ENCODE results near the gene CACNG6. TPM values are rescaled to one million over a fixed set of nuclear protein-coding genes. Genes with fewer than 3 reads are reported as not detected.

The CACNG6 gene
- total RNA-seq, 6 donors from 2014 or later = 1.5 to 11.5 (median 5.6) TPM; not detected in 2

GRCh38 chr19:54041969-54042606, 50.7 kb downstream of the CACNG6 start:
- TF ChIP-seq CTCF (IDR thresholded peaks at IDR 0.05) (no peak), EP300 (IDR thresholded peaks at IDR 0.05) (no peak), POLR2A (IDR thresholded peaks at IDR 0.05) (no peak), POLR2AphosphoS5 (IDR thresholded peaks at IDR 0.05) (no peak)
- Histone ChIP-seq H3K27ac (no peak overlapping the region), H3K27me3 (no peaks in the 10 kb centered on the region), H3K9me3 (no peaks in the 10 kb centered on the region), H3K4me1 (peaks cover 0 to under 1% (median 0%) of the 10 kb centered on the region in 4 donors), H3K36me3 (no peaks in the 10 kb centered on the region), H3K4me3 (no peak overlapping the region)
- 60 to 71% methylated on average over 9 of the region's 9 CpGs for WGBS, 2 donors
- ATAC-seq (ENCODE audit: low FRiP score in 2 of 2) (no peak), DNase-seq (no peak)

- Histone ChIP-seq H3K27ac (no peak overlapping the region), H3K36me3 (no peaks in the 10 kb centered on the region), H3K9me3 (no peaks in the 10 kb centered on the region), H3K27me3 (no peaks in the 10 kb centered on the region), H3K4me3 (no peak overlapping the region), H3K4me1 (peaks cover 0 to 5% (median 0%) of the 10 kb centered on the region in 4 donors)
- 77 to 90% methylated on average over 3 of the region's 3 CpGs for WGBS, 2 donors
- ATAC-seq (ENCODE audit: low FRiP score in 2 of 2) (no peak), DNase-seq (no peak)
- TF ChIP-seq POLR2A (IDR thresholded peaks at IDR 0.05) (no peak), CTCF (IDR thresholded peaks at IDR 0.05) (no peak), POLR2AphosphoS5 (IDR thresholded peaks at IDR 0.05) (no peak), EP300 (IDR thresholded peaks at IDR 0.05) (no peak)
Observed at GRCh38 chr19:54042989-54043388, 51.6 kb downstream of the CACNG6 start.

GRCh38 chr19:54045771-54046170, 54.3 kb downstream of the CACNG6 start:
- no peak for TF ChIP-seq POLR2A (IDR thresholded peaks at IDR 0.05)
- no peak for TF ChIP-seq POLR2AphosphoS5 (IDR thresholded peaks at IDR 0.05)
- TF ChIP-seq CTCF (IDR thresholded peaks at IDR 0.05) = no peak
- no peak for TF ChIP-seq EP300 (IDR thresholded peaks at IDR 0.05)
- Histone ChIP-seq H3K9me3 (no peaks in the 10 kb centered on the region), H3K4me3 (no peak overlapping the region), H3K27ac (no peak overlapping the region), H3K4me1 (peaks cover 0 to 5% (median 0%) of the 10 kb centered on the region in 4 donors), H3K36me3 (no peaks in the 10 kb centered on the region), H3K27me3 (no peaks in the 10 kb centered on the region)
- ATAC-seq (ENCODE audit: low FRiP score in 2 of 2) = no peak
- DNase-seq = no peak
- WGBS, 2 donors = 68 to 77% methylated on average over 2 of the region's 2 CpGs

- no peaks in the 10 kb centered on the region for H3K27me3 ChIP-seq
- no peaks in the 10 kb centered on the region for H3K9me3 ChIP-seq
- H3K27ac ChIP-seq = no peak overlapping the region
- no peak for DNase-seq
- H3K36me3 ChIP-seq = no peaks in the 10 kb centered on the region
- H3K4me1 ChIP-seq = peaks cover 0 to 5% (median 0%) of the 10 kb centered on the region in 4 donors
- H3K4me3 ChIP-seq = no peak overlapping the region
- ATAC-seq (ENCODE audit: low FRiP score in 2 of 2) = peak in 1 of 2 donors; percentile 72
- WGBS, 2 donors = 61 to 71% methylated on average over 4 of the region's 4 CpGs
- TF ChIP-seq POLR2AphosphoS5 (IDR thresholded peaks at IDR 0.05) (peak in 1 of 2 donors; percentile 48), EP300 (IDR thresholded peaks at IDR 0.05) (peak in 1 of 4 donors; percentile 9), POLR2A (IDR thresholded peaks at IDR 0.05) (no peak), CTCF (IDR thresholded peaks at IDR 0.05) (no peak)
Observed at GRCh38 chr19:54047616-54048015, 56.2 kb downstream of the CACNG6 start.

Small RNA genes lying within 50 kb of the gene (small RNA-seq; reads per million reads assigned to genes)
- 0 reads per million in 4 donors for gene AC012314.20

Other genes starting within 250 kb of the CACNG6 start
- gene NLRP12, start 167.3 kb upstream of the CACNG6 start, total RNA-seq = 10 to 100 TPM in 1 of 6 donors, 1 to 10 TPM in 5; 3.1 to 10.3 (median 6.7) TPM
- 100 to 1,000 TPM in 4 of 6 donors, 10 to 100 TPM in 2; 31.4 to 312 (median 145) TPM for gene MYADM, start 123.8 kb upstream of the CACNG6 start, total RNA-seq
- 1 to 10 TPM in 1 of 6 donors, under 1 TPM in 2, not detected in 3; 0.17 to 1.0 (median 0.39) TPM for gene PRKCG, start 109.4 kb upstream of the CACNG6 start, total RNA-seq
- not detected for gene CACNG7, start 82.4 kb upstream of the CACNG6 start, total RNA-seq
- gene CACNG8, start 28.7 kb upstream of the CACNG6 start, total RNA-seq = under 1 TPM in 4 of 6 donors, not detected in 2; 0.09 to 0.44 (median 0.26) TPM
- gene VSTM1, start 72.3 kb downstream of the CACNG6 start, total RNA-seq = 1 to 10 TPM in 3 of 6 donors, not detected in 3; 1.2 to 3.0 (median 1.7) TPM
- not detected for gene TARM1, start 89.7 kb downstream of the CACNG6 start, total RNA-seq
- gene OSCAR, start 109.2 kb downstream of the CACNG6 start, total RNA-seq = 100 to 1,000 TPM in 1 of 6 donors, 10 to 100 TPM in 5; 18.5 to 119 (median 49.5) TPM
- 100 to 1,000 TPM in 2 of 6 donors, 10 to 100 TPM in 4; 11.5 to 127 (median 49.5) TPM for gene NDUFA3, start 111.2 kb downstream of the CACNG6 start, total RNA-seq
- 10 to 100 TPM; 10.5 to 51.3 (median 26.2) TPM for gene TFPT, start 124.0 kb downstream of the CACNG6 start, total RNA-seq
- gene PRPF31, start 124.1 kb downstream of the CACNG6 start, total RNA-seq = 10 to 100 TPM; 43.9 to 73.3 (median 47.4) TPM
- 10 to 100 TPM; 18.8 to 65.0 (median 36.6) TPM for gene CNOT3, start 146.1 kb downstream of the CACNG6 start, total RNA-seq
- 10 to 100 TPM in 3 of 6 donors, 1 to 10 TPM in 3; 8.5 to 16.8 (median 9.4) TPM for gene LENG1, start 168.1 kb downstream of the CACNG6 start, total RNA-seq
- 100 to 1,000 TPM in 1 of 6 donors, 10 to 100 TPM in 5; 35.7 to 116 (median 48.5) TPM for gene TMC4, start 181.5 kb downstream of the CACNG6 start, total RNA-seq
- gene MBOAT7, start 197.9 kb downstream of the CACNG6 start, total RNA-seq = 100 to 1,000 TPM in 1 of 6 donors, 10 to 100 TPM in 5; 43.7 to 121 (median 75.4) TPM
- 10 to 100 TPM; 43.2 to 78.4 (median 49.7) TPM for gene TSEN34, start 199.7 kb downstream of the CACNG6 start, total RNA-seq
- 1,000 to 10,000 TPM in 5 of 6 donors, 100 to 1,000 TPM in 1; 985 to 1,704 (median 1,208) TPM for gene RPS9, start 209.2 kb downstream of the CACNG6 start, total RNA-seq
- 100 to 1,000 TPM in 1 of 6 donors, 10 to 100 TPM in 5; 43.4 to 106 (median 70.7) TPM for gene LILRB3, start 231.4 kb downstream of the CACNG6 start, total RNA-seq

All from upper lobe of left lung (tissue), 6 donors.